ENCODE measurements around the gene KRT2.

KRT2 gene

GRCh38 chr12:52677671-52678070 lies 25.7 kb upstream of the KRT2 start:
- H3K27ac ChIP-seq: no peak overlapping the region
- TF ChIP-seq ZFX (IDR thresholded peaks at IDR 0.05): no peak
- no peak for TF ChIP-seq CTCF (conservative IDR thresholded peaks at IDR 0.05)

GRCh38 chr12:52677126-52677525 lies 25.1 kb upstream of the KRT2 start:
- no peak for TF ChIP-seq CTCF (conservative IDR thresholded peaks at IDR 0.05)
- TF ChIP-seq ZFX (IDR thresholded peaks at IDR 0.05): no peak
- H3K27ac ChIP-seq: no peak overlapping the region

GRCh38 chr12:52676163-52676562 lies 24.2 kb upstream of the KRT2 start:
- TF ChIP-seq ZFX (IDR thresholded peaks at IDR 0.05): no peak
- no peak for TF ChIP-seq CTCF (conservative IDR thresholded peaks at IDR 0.05)
- no peak overlapping the region for H3K27ac ChIP-seq

- H3K27ac ChIP-seq: no peak overlapping the region
- TF ChIP-seq CTCF (conservative IDR thresholded peaks at IDR 0.05) (no peak), ZFX (IDR thresholded peaks at IDR 0.05) (no peak)
Observed at GRCh38 chr12:52675301-52675701, 23.3 kb upstream of the KRT2 start.

- TF ChIP-seq CTCF (conservative IDR thresholded peaks at IDR 0.05) (no peak), ZFX (IDR thresholded peaks at IDR 0.05) (no peak)
- H3K27ac ChIP-seq: no peak overlapping the region
Observed at GRCh38 chr12:52674433-52674775, 22.4 kb upstream of the KRT2 start.

- no peak overlapping the region for H3K27ac ChIP-seq
- TF ChIP-seq ZFX (IDR thresholded peaks at IDR 0.05): no peak
- TF ChIP-seq CTCF (conservative IDR thresholded peaks at IDR 0.05): no peak
Observed at GRCh38 chr12:52673713-52674432, 21.9 kb upstream of the KRT2 start.

- no peak for TF ChIP-seq CTCF (conservative IDR thresholded peaks at IDR 0.05)
- no peak for TF ChIP-seq ZFX (IDR thresholded peaks at IDR 0.05)
- H3K27ac ChIP-seq: no peak overlapping the region
Observed at GRCh38 chr12:52673217-52673616, 21.2 kb upstream of the KRT2 start.
